Measurements from ENCODE around the gene M1AP. TPM values are rescaled to one million over a fixed set of nuclear protein-coding genes. Genes with fewer than 3 reads are reported as not detected.
A peak's percentile ranks its signal among the peaks of the same experiment; 100 is the strongest.

Gene M1AP
- total and polyA plus RNA-seq, 10 donors = 0.26 to 2.0 (median 0.65) TPM

DNA sequence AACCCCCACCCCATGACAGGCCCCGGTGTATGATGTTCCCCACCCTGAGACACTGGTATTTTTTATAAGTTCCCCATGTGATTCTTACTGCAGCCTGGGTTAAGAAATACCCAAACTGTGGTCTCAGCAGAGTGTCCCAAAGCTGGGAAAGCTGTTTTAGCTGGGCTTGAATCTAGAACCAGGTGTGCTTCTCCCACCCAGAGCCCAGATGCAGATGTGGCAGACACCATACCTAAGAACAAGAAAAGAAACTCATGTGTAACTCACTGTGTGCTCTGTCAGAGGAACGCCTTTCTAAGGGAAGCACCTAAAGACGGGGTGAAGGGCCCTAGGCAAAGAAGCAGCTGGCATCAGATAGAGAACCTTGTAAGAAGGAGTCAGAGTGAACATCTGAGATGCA is 69.7 kb downstream of the M1AP start:
- H3K4me1 ChIP-seq = peaks cover 8 to 58% (median 33%) of the 10 kb centered on the region in 6 donors
- H3K36me3 ChIP-seq = no peaks in the 10 kb centered on the region
- 46 to 76% (median 69%) methylated on average over 3 of the region's 3 CpGs for WGBS, 5 donors
- intact Hi-C loops (cut with DNase I; ENCODE audit: low total_unique reads) = no loop called here
- TF ChIP-seq CTCF (IDR thresholded peaks at IDR 0.05 in 8 of 11, conservative IDR thresholded peaks at IDR 0.05 in 3 of 11) (no peak), POLR2AphosphoS5 (IDR thresholded peaks at IDR 0.05) (no peak), POLR2A (IDR thresholded peaks at IDR 0.05) (no peak)
- H3K9me3 ChIP-seq = no peaks in the 10 kb centered on the region
- no peaks in the 10 kb centered on the region for H3K27me3 ChIP-seq (replicated peaks in 1 of 7)
- DNase-seq = no peak
- H3K27ac ChIP-seq = peak overlapping the region in 3 of 8 donors; percentile 75 to 79 (median 78)
- no peak overlapping the region for H3K4me3 ChIP-seq

DNA sequence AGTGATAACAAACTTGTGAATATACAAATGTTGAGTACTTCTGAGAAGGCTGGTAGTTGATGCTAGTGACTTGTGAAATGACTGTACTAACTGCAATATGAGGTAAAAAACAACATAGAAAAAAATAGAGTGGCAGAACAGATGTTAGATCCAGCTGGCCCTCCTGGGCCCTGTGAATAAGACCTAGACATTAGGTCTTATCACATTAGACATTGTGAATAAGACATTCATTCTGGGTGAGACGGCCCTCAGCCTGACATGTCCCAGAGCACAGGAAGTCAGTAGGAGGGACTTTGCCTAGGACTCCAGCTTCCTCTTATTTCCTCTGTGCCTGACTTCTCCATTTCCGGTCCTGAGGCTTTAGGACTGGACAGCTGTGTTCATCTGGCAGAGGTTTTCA is 70.7 kb downstream of the M1AP start:
- intact Hi-C loops (cut with DNase I; ENCODE audit: low total_unique reads) = no loop called here
- H3K9me3 ChIP-seq = no peaks in the 10 kb centered on the region
- TF ChIP-seq POLR2AphosphoS5 (IDR thresholded peaks at IDR 0.05) (no peak), CTCF (IDR thresholded peaks at IDR 0.05 in 8 of 11, conservative IDR thresholded peaks at IDR 0.05 in 3 of 11) (no peak), POLR2A (IDR thresholded peaks at IDR 0.05) (no peak)
- H3K27me3 ChIP-seq (replicated peaks in 1 of 7) = no peaks in the 10 kb centered on the region
- WGBS, 5 donors = 3 to 18% (median 10%) methylated on average over 2 of the region's 2 CpGs
- no peaks in the 10 kb centered on the region for H3K36me3 ChIP-seq
- peak overlapping the region in 1 of 8 donors; percentile 27 for H3K4me3 ChIP-seq
- no peak for DNase-seq
- peaks cover 8 to 64% (median 35%) of the 10 kb centered on the region in 6 donors for H3K4me1 ChIP-seq
- peak overlapping the region in 7 of 8 donors; percentile 52 to 79 (median 69) for H3K27ac ChIP-seq

- intact Hi-C loops (cut with DNase I; ENCODE audit: low total_unique reads) = no loop called here
- TF ChIP-seq CTCF (IDR thresholded peaks at IDR 0.05 in 8 of 11, conservative IDR thresholded peaks at IDR 0.05 in 3 of 11) (no peak), POLR2A (IDR thresholded peaks at IDR 0.05) (no peak), POLR2AphosphoS5 (IDR thresholded peaks at IDR 0.05) (peak in 1 of 3 donors; percentile 70)
- Histone ChIP-seq H3K27ac (peak overlapping the region in 7 of 8 donors; percentile 52 to 79 (median 69)), H3K27me3 (replicated peaks in 1 of 7) (no peaks in the 10 kb centered on the region), H3K36me3 (no peaks in the 10 kb centered on the region), H3K4me1 (peaks cover 8 to 70% (median 35%) of the 10 kb centered on the region in 6 donors), H3K4me3 (peak overlapping the region in 1 of 8 donors; percentile 27), H3K9me3 (no peaks in the 10 kb centered on the region)
- no peak for DNase-seq
- WGBS, 5 donors = 5 to 25% (median 18%) methylated on average over 1 of the region's 1 CpG
These were observed 71.3 kb downstream of the M1AP start for GRCh38 chr2:74576863-74577229.

DNA sequence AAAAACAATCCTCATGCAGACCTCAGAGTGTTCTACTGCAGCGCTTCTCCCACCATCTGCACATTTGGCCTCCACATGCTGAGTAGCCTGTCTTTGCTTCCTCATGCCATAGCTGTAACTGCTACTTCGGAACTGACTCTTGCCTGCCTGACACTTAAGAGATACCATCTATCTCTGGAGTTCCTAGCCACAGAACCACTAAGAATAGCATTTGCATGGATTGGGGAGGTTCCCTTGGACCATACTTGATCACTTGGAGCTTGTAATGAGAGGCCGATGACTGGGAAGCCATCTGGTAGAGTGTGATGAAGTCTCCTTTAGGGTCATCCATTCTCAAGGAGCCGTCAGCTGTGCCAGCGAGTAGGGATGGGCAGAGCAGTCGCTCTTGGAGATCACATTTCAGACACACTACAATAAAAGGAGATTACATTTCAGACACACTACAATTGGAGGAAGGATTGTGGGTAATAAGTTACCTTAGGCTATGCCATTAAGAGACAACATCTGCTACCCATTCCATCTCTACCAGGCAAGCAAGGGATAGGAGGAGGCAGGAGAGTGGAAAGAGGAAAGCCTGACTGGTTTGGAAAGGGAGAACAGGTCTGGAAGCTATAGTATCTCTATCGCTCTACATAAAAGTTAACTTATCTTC is 71.8 kb downstream of the M1AP start:
- DNase-seq = no peak
- Histone ChIP-seq H3K27me3 (replicated peaks in 1 of 7) (no peaks in the 10 kb centered on the region), H3K36me3 (no peaks in the 10 kb centered on the region), H3K9me3 (no peaks in the 10 kb centered on the region), H3K4me3 (peak overlapping the region in 1 of 8 donors; percentile 27), H3K4me1 (peaks cover 8 to 76% (median 37%) of the 10 kb centered on the region in 6 donors), H3K27ac (peak overlapping the region in 7 of 8 donors; percentile 18 to 79 (median 60))
- 77 to 90% (median 78%) methylated on average over 7 of the region's 7 CpGs for WGBS, 5 donors
- TF ChIP-seq CTCF (IDR thresholded peaks at IDR 0.05 in 8 of 11, conservative IDR thresholded peaks at IDR 0.05 in 3 of 11) (no peak), POLR2AphosphoS5 (IDR thresholded peaks at IDR 0.05) (no peak), POLR2A (IDR thresholded peaks at IDR 0.05) (no peak)
- intact Hi-C loops (cut with DNase I; ENCODE audit: low total_unique reads) = no loop called here

All from spleen (tissue), 11 donors.